ENCODE measurements around the gene KAZN.

KAZN gene

DNA sequence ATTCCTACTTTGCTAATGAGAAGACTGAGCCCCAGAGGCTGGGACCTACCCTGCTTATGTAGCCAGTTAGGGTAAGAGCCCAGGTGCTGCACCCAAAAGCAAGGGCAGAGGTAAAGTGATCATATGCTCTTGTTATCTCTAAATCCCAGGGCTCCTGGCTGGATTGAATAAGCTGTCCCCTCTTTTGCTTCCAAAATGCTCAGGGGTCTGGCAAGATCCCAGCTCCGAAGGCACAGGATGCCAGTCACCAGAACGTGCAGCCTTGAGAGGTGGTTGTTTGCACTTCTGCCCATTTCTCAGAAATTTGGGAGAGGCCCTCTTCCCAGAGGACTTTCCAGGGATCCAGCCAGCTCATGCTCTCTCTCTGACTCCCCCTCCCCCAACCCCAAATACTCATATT, 412.7 kb downstream of the KAZN start:
- DNase-seq (ENCODE audit: low read depth), result no peak

DNA sequence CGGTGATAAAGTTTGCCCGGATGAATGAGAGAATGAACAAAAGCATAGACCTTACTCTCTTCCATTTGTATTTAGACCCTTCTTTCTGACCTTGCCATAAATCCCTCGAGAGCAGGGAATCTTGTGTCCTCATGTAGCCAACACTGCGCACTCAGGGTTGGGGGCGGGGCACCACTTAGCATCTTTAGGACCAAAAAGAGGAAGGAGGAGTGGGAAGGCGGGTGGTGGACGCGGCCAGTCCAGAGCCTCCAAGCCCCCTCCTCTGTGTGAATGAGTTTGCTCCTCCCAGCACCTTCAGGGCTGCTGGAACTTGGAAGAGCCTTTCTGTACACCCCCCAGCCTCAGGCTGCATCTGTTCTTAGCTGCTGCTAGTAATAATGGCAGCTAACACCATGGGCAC, 413.2 kb downstream of the KAZN start:
- DNase-seq (ENCODE audit: low read depth), result no peak

DNA sequence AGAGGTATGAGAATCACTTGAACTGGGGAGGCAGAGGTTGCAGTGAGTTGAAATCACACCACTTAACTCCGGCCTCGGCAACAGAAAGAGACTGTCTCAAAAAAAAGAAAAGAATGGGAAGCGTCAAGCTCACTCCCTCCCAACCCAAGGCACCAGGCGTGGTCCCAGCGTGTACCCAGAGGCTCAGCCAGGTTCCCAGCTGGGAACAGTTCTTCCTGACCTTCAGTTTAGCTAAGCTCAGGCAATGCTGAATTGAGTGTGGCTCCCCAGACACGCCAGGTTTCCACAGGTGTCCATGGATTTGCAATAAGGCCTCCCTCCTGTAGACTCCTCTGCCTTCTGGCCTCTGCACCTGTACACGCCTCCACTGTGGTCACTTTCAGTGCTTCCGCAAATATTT, 414.3 kb downstream of the KAZN start:
- no peak for DNase-seq (ENCODE audit: low read depth)

DNA sequence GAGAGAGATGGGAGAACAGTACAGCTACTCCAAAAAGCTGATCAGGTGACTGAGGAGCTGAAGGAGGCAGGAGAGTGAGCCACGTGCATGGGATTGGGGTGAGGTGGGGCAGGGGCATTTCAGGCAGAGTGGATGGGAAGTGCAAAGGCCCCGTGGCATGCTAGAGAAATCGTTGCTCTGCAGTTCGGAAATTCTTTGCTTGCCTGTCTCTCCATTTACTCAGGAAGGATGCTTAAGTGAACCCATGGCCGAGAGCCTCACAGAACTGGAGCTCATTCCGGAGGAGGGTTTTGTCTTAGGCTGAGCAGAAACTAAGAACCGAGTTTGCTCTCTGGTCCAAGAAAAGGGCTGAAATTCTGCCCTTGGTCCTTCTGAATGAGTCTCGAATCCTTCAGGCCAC, 415.3 kb downstream of the KAZN start:
- DNase-seq (ENCODE audit: low read depth), result no peak

DNA sequence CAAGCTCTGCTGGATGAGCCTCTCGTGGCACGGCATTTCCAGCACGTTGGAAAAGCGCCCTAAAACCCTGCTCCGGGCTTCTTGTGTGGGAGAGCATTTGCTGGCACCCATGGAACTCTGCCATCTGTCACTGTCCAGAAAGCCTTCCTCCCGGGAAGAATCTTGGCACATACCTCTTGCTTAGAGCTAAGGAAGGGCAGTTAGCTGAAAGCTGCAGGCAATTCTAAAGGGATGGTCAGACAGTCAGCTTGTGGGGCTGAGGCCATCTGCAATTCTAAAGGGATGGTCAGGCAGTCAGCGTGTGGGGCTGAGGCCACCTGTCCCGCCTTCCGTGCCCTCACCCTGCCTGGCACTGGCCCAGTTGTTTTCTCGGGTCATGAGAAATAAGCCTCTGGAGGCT, 416.0 kb downstream of the KAZN start:
- no peak for DNase-seq (ENCODE audit: low read depth)

DNA sequence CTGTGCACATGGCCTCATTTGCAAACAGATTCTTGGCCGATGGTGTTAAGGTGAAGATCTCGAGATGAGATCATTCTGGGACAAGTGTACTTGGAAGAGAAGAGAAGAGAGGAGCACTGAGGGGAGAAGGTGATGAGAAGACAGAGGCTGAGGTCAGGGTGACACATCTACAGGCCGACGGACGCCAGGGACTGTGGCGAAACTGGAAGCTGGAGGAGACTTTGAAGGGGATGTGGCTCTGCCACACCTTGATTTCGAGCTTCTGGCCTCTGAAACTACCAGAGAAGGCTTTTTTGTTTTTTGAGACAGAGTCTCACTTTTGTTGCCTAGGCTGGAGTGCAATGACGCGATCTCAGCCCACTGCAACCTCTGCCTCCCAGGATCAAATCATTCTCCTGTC, 417.5 kb downstream of the KAZN start:
- no peak for DNase-seq (ENCODE audit: low read depth)

DNA sequence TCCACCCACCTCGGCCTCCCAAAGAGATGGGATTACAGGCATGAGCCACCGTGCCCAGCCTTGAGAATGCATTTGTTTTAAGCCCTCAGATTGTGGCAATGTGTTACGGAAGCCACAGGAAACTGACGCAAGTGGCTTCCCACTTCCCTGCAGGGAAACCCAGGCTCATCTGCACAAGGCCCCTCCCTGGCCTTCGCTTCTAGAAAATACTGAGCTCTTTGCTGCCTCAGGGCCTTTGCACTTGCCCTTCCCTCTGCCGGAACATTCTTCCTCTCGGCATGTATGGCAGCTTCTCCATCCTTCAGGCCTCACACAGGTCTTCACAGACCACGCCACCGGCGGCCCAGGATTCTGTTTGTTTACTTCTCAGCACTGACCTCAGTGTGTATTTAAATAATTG, 418.0 kb downstream of the KAZN start:
- no peak for DNase-seq (ENCODE audit: low read depth)

DNA sequence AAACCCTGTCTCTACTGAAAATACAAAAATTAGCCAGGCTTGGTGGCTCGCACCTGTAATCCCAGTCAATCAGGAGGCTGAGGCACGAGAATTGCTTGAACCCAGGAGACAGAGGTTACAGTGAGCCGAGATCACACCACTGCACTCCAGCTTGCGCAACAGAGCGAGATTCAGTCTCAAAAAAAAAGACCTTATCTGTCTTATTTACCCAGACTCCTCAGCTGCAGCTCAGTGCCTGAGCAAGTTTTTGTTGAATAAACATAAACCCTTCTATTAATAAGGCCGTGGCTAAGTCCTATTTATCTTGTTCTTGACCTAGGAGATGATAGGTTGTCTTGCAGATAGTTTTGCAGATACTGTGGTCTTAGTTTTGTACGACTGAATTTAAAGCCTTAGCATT, 418.6 kb downstream of the KAZN start:
- no peak for DNase-seq (ENCODE audit: low read depth)

DNA sequence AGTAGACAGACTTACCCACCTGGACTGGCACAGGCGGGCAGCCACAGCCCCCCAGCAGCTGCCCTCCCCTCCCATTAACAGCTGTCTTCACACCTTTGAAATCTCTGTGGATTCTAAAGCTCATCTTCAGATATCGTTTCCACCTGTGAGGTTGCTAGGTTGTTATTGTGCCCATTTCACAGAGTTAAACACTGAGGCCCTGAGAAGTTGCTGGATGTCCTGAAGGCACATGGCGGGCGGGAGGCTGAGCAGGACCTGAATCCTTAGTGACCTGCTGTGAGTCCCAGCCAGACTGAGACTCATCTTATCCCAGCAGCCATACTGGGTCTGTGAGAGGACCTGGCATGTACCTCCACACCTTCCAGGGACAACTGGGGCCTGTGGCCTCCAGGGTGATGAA, 420.3 kb downstream of the KAZN start:
- no peak for DNase-seq (ENCODE audit: low read depth)

DNA sequence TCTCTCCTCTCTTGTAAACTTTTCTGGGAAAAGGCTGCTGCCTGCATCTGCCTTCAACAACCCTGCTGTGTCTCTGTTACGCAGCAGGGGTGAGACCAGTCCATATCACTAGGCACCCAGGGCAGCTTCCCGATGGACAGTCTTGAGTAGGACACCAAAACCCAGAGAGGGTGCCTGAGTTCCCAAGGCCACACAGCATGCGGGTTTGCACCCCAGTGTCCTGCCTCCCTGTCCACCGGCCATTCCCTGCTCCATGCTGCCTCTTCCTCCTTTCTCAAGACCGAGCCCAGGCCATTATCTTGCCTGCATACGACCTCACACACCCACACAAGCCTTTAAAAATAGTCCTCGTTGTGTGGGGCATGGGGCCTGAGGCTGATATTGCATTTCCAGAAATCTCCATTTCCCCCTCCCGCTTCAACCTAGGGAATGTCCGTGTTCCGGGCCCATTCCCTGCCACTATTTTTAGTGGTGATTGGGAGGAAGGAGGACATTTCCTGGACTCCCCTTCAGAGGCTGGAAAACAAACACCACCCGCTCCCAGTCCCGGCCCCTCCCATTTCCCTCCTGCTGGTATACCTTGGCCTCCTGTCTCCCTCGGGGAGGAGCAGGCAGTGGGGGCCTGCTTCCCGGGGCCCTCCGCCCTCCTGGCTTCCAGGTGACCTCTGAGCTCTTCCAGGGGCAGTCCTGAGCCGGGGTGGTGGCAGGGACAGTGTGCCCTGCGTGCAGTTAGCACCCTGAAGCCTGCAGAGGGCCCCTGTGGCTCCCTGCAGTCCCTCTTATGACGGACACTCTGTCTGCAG, 422.7 kb downstream of the KAZN start:
- DNase-seq (ENCODE audit: low read depth), result no peak

DNA sequence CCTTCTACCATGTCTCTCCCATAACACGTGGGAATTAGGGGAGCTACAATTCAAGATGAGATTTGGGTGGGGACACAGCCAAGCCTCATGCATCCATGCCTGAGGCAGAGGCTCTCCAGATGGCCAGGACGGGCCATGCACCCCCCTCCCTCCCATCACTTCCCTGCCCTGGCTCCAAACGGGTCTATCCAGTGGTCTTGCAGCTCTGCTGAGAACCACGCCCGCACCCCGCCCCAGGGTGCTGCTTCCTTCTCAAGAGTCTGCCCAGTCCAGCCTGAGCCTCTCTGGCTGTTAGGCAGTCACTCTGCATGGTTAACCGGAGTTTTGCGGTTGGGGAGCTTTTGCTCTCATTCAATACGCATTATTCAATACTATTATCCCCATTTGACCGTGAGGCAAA, 423.6 kb downstream of the KAZN start:
- no peak for DNase-seq (ENCODE audit: low read depth)

DNA sequence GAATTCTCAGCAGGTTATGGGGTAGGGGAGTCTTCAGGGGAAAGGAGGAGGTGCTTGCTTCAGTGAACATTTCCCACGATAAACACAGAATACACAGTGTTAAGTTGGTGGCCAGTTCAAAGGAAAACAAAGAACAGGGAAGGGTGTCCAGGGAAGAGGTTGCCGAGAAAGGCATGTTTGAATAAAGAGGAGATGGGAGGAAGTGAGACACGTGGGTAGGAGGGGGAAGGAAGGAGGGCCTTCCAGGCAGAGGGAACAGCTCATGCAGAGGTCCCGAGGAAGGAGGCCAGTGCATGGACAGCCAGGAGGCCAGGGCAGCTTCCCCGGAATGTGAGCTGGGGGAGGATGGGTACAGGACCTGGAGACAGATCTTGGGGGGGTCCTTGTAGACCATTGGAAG, 424.7 kb downstream of the KAZN start:
- DNase-seq (ENCODE audit: low read depth), result no peak

DNA sequence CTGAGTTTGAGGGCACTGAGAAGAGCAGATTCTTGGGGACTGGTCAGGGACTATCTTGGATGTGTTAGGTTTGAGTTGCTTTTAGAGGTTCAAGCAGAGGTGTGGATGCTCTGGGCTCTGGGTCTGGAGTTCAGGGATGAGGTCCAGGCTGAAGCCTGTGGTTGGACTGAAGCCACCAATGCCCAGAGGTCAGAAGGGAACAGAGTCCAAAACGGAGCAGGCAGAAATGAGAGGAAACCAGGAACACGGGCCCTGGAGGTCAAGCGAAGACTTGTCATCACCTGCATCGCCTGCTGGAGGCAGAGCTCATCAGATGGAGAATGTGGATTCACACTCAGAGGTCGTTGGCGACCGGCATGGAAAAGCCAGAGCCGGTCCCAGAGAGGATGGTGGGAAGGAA, 425.5 kb downstream of the KAZN start:
- DNase-seq (ENCODE audit: low read depth), result no peak

DNA sequence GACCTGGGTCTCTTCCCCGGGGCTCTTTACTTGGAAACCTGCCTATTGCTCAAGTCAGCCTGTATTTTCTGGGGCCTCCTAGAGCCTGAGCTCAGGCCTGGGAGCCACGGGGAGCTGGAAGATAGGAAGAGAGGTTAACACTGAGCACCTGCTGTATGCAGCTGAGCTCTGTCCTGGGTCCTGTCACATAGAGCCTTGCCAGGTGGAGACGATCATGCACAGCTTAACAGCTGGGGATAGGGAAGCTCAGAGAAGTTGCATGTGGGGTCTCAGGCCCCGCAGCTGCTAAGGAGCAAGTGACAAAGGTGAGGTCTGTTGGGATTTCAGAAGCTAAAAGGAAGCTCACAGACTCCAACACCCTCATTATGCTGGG, 427.6 kb downstream of the KAZN start:
- DNase-seq (ENCODE audit: low read depth), result no peak

DNA sequence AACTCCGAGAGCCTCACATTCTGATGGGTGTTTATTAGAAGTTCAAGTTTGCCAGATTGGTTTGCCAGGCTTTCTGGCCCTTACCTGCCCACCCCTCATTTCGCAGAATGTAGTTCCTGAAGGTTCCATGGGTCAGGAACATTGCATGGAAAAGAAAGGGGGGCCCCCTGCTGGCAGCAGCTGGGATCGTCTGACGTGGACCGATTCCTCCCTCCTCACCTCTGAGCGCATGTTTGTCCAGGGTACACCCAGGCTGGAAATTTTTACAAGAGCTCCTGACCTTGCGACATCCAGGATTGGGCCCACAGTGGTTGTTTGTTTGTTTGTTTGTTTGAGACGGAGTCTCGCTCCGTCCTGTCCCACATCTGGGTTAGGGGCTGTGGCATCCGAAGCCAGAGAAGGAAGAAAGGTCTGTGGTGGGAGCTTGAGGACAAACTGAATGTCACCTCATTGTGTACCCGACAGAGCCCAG, 429.1 kb downstream of the KAZN start:
- peak; percentile 11 for DNase-seq (ENCODE audit: low read depth)

DNA sequence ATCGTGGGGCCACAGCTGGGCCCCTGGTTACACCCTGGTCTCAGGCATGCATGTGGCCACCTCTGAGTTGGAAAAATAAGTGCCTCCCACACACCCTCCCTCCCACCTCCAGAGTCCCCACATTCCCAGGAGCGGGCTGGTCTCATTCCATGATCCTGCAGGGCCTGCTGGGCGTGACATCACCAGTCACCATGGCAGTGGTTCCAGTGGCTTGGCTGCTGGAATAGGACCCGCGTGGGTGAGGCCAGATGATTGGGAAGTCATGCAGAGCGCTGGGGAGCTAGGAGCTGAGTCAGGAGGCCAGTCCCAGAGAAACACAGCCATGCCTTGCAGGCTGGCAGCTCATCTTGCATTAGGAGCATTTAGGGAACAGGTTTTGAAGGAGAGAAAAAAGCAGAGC, 429.6 kb downstream of the KAZN start:
- DNase-seq (ENCODE audit: low read depth), result no peak

DNA sequence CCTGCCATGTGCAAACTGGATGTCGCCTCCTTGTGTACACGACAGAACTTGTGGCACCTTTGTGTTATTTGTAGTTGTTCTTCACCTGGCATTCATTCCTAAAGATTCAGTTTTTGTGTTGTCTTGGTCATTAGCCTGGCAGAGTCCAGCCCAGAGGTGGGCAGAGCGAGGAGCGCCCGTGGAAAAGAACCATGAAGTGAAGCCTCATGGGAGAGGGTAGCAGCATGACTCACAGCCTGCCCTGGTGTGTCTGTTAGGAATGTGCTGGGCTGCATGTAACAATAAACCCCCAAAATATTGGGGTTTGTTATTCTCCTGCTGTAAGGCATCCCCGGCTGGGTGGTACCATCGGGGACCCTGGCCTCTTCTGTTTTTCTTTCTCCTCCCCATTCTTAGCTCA, 430.1 kb downstream of the KAZN start:
- DNase-seq (ENCODE audit: low read depth), result no peak

DNA sequence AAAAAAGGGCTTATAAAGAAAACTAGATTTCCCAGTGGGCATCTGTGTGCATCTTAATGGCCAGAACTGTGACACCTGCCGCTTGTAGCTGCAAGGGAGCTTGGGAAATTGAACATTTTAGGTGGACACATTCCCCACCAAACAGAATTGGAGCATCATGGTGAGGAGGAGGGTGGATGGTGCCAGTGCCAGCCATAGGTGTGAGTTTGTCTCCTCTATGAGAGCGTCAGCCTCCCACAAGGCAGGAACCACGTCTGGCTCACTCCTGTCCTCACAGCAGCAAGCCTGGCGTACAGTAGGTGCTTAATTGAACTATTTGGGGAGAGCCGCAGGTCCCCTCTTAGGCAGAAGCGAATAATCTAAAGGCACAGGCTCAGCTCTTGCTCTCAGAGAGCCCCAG, 430.6 kb downstream of the KAZN start:
- DNase-seq (ENCODE audit: low read depth), result no peak

DNA sequence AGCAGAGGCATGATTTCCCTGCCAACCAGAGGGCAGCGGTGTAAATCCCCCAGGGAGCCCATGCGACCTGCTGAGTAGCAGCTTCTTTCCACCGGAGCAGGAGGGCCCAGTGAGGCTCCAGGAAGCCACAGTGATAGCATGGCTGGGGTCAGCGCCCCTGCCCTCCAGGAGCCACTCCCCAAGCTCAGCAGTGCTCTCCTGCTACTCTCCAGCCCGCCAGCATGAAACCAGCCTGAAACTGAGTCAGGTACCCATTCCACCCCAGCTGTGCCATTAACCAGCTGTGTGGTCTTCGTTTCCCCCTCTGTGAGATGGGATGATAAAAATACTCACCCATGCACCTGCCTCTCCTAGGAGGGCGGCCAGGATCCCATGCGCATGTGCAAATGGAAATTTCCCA, 431.3 kb downstream of the KAZN start:
- no peak for DNase-seq (ENCODE audit: low read depth)

DNA sequence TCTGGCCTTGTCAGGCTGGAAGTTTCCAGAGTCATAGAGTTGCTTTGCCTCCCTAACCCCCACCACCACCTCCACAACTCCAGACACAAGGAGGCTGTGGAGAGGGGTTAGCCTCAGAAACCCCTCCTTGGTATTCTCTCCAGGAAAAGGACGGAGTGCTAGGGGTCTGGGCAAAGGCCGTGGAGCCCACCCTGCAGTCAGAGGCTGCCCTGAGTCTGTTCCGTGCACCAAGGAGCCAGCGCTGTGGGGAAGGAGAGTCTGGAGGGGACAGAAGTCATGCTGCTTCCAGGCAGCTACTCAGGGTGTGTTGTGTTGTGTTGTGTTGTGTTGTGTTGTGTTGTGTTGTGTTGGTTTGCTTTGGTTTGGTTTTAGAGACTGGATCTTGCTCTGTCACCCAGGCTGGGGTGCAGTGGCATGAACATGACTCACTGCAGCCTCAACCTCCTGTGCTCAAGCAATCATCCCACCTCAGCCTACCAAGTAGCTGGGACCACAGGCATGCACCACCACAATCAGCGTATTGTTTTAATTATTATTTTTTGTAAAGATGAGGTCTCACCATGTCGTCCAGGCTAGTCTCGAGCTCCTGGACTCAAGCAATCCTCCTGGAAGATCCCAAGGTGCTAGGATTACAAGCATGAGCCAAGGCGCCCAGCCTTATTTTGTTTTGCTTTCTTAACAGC, 432.9 kb downstream of the KAZN start:
- no peak for DNase-seq (ENCODE audit: low read depth)

DNA sequence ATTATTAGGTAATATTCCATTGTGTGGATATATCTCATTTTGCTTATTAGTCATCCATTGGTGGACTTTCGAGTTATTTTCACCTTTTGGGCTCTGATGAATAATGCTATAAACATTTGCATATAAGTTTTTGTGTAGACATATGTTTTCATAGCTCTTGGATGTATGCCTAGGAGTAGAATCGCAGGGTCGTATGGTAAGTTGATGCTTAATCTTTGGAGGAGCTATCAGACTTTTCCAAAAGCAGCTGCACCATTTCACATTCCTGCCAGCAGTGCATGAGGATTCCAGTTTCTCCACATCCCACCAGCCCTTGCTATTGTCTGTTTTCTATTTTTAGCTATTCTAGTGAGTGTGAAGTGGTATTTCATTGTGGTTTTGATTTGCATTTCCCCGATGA, 434.8 kb downstream of the KAZN start:
- DNase-seq (ENCODE audit: low read depth), result no peak

DNA sequence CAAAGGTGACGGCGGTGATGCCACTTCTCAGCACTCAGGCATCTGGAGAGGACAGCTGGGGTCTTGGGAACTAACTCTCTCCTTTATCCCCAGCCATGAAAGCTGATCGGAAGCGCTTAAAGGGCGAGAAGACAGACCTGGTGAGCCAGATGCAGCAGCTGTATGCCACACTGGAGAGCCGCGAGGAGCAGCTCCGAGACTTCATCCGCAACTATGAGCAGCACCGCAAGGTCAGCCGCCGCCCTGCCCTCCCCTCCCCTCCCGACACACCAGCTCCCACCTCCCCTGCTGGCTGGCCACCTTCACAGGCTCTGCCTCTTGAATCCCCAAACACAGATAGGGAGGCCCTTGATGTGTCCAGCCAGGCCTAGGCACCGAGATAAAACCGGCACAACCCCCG, 436.2 kb downstream of the KAZN start:
- no peak for DNase-seq (ENCODE audit: low read depth)

DNA sequence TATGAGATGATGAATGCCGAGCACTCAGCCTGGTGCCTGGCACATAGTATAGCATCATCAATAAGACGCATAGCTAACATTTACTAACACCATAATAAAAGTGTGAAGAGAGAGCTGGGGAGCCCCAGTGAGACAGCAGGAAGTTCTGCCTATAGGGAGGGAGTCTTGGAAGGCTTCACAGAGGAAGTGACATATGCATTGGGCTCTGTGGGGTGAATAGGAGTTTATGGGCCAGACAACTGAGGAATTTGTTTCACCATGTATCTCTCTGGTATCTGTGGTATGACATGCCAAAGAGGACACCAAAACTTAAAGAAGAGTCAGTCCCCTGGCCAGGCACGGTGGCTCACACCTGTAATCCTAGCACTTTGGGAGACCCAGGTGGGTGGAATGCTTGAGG, 436.8 kb downstream of the KAZN start:
- no peak for DNase-seq (ENCODE audit: low read depth)

DNA sequence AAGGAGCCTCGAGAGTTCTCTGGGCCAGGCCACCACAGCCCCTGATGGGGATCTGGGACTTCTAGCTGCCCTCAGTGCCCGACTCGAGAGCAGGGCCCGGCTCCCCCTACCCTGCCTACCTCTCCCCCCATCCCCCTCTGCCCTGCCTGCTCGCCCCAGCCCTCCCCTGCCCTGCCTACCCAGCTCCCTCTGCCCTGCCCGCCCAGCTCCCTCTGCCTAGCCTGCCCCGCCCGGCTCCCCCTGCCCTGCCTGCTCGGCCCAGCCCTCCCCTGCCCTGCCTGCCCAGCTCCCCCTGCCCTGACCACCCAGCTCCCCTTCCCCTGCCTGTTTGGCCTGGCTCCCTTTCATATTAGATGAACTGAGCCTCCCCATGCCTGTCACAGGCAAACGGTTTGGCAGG, 437.6 kb downstream of the KAZN start:
- no peak for DNase-seq (ENCODE audit: low read depth)
